ENCODE measurements around the gene PI16.

DNA sequence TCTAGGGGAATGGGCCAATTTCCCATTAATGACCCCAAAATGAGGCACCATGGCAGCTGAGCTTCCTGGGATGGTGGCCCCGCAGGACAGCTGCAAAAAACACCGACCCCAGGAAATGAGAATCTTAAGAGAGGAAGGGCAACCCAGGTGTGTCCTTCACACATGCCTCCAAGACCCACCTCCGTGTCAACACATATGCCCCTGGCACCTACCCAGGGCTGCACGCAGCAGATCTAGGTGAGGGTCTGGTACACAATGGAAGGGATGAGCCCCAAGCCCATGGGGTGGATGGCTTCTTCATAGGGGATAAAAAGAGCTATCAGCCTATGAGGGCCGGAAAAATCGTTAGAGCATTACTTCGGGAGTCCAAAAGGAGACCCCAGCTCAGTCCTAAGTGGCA is 22.0 kb downstream of the PI16 start:
- TF ChIP-seq REST (IDR thresholded peaks at IDR 0.05; ENCODE audit: insufficient read depth in 1 of 2, low read depth in 2 of 2, low read length in 2 of 2) = no peak
- TF ChIP-seq POLR2AphosphoS5 (IDR thresholded peaks at IDR 0.05; ENCODE audit: low read depth, low read length) = no peak
- TF ChIP-seq TAF1 (IDR thresholded peaks at IDR 0.05; ENCODE audit: borderline replicate concordance, insufficient read depth, low read length) = no peak
- TF ChIP-seq FOXP2 (optimal IDR thresholded peaks at IDR 0.05; ENCODE audit: borderline replicate concordance, extremely low read depth, extremely low read length, insufficient read depth) = no peak
